A549 (cell line): ENCODE data around the gene HTR3D. TPM values are rescaled to one million over a fixed set of nuclear protein-coding genes. Genes with fewer than 3 reads are reported as not detected.
"Not testable (repeated sequence)": the region's sequence is repeated elsewhere in the genome, so short reads cannot be mapped to it uniquely, and the experiment has no call there.

Source experiments
- ATAC-seq, 2 experiments: fragments of 200-7000 bp in 1 of 2; fragments of >200 bp in 1 of 2; cut with Nextera tagmentation in 1 of 2; cut with Tn5 transposase in 1 of 2; 3 replicates each; pipeline versions ENCODE4 v1.8.0 to v1.9.1; 2018 to 2020; ENCODE audit warnings: mild to moderate bottlenecking in 1 of 2, moderate library complexity in 1 of 2
- CTCF ChIA-PET: fragments of 300-600 bp; sonication (Branson Sonifier 250); formaldehyde crosslinking; extraction: SDS; loops from one replicate; lab custom pipeline; 2021; ENCODE audit warnings: antibody characterized with exemption, inconsistent platforms; lab: Yijun Ruan, JAX
- POLR2A ChIA-PET: fragments of 350-600 bp; formaldehyde crosslinking; extraction: SDS; loops from one replicate; lab custom pipeline; 2021; ENCODE audit warnings: antibody characterized with exemption, inconsistent platforms; lab: Yijun Ruan, JAX
- DNase-seq, 2 experiments: peaks; one replicate each; pipeline versions ENCODE4 v3.0.0 to v3.0.0-alpha.2; 2011 to 2016; ENCODE audit warnings: low read depth in 1 of 2, low spot score in 1 of 2
- FAIRE-seq: peaks from 2 replicates; lab custom pipeline; 2011; peaks lifted over from hg19 to GRCh38; lab: Jason Lieb, UNC
- H3K27ac ChIP-seq, 2 experiments: fragments of >200 bp; sonication (Bioruptor Twin); formaldehyde crosslinking; 3 replicates each; pipeline ENCODE4 v1.5.1; 2016 to 2017
- H3K4me1 ChIP-seq: fragments of >200 bp; sonication (Bioruptor Twin); formaldehyde crosslinking; 3 replicates; pipeline ENCODE4 v1.6.1; 2016
- H3K4me2 ChIP-seq: fragments of >200 bp; sonication (Bioruptor Twin); formaldehyde crosslinking; 3 replicates; pipeline ENCODE4 v1.6.1; 2016
- H3K4me3 ChIP-seq: fragments of >200 bp; sonication (Bioruptor Twin); formaldehyde crosslinking; 3 replicates; pipeline ENCODE4 v1.5.1; 2016
- H3K9me3 ChIP-seq: fragments of >200 bp; sonication (Bioruptor Twin); formaldehyde crosslinking; 3 replicates; pipeline ENCODE4 v1.6.1; 2016
- ATOH8 ChIP-seq: fragments of 250-450 bp; sonication (Bioruptor Pico); IDR thresholded peaks from 2 replicates; pipeline ENCODE4 v1.5.0; 2020; ENCODE audit warnings: low read depth, mild to moderate bottlenecking, moderate library complexity
- BHLHE40 ChIP-seq: IDR thresholded peaks from 2 replicates; pipeline ENCODE4 v1.6.1; 2012; ENCODE audit warnings: low read depth, low read length, inconsistent platforms
- CHD2 ChIP-seq: fragments of 150-350 bp; IDR thresholded peaks from 2 replicates; pipeline ENCODE4 v1.6.1; 2014; ENCODE audit warnings: low read length; ENCODE audit not compliant: partially characterized antibody
- CHD4 ChIP-seq: fragments of 200-600 bp; sonication (generic); IDR thresholded peaks from 2 replicates; pipeline ENCODE4 v1.6.1; 2016; ENCODE audit warnings: antibody characterized with exemption, mild to moderate bottlenecking, borderline replicate concordance
- CTCF ChIP-seq: fragments of >200 bp; sonication (Bioruptor Twin); formaldehyde crosslinking; IDR thresholded peaks from 3 replicates; pipeline ENCODE4 v1.5.1; 2016
- E2F6 ChIP-seq: IDR thresholded peaks from 2 replicates; pipeline ENCODE4 v1.6.1; 2012; ENCODE audit warnings: low read depth, borderline replicate concordance
- EHMT2 ChIP-seq: fragments of 200-600 bp; sonication (generic); IDR thresholded peaks from 2 replicates; pipeline ENCODE4 v1.6.1; 2016; ENCODE audit warnings: antibody characterized with exemption, low read depth, mild to moderate bottlenecking, moderate library complexity
- ESRRA ChIP-seq: fragments of 150-350 bp; IDR thresholded peaks from 2 replicates; pipeline ENCODE4 v1.6.1; 2014; ENCODE audit warnings: mild to moderate bottlenecking, low read length, borderline replicate concordance
- FOSL2 ChIP-seq, 2 experiments: fragments of 450-650 bp in 1 of 2; fragments of >200 bp in 1 of 2; sonication (Bioruptor Twin) in 1 of 2; formaldehyde crosslinking; IDR thresholded peaks; 2 replicates each; pipeline versions ENCODE4 v1.5.0 to v1.6.1; 2016 to 2020; ENCODE audit warnings: mild to moderate bottlenecking in 1 of 2, moderate library complexity in 1 of 2
- GATA3 ChIP-seq: IDR thresholded peaks from 2 replicates; pipeline ENCODE4 v1.6.1; 2012; ENCODE audit warnings: borderline replicate concordance
- HDAC2 ChIP-seq: fragments of 200-600 bp; sonication (generic); IDR thresholded peaks from 2 replicates; pipeline ENCODE4 v1.6.1; 2016
- HOXB13 ChIP-seq: fragments of 250-450 bp; sonication (Bioruptor Pico); IDR thresholded peaks from 2 replicates; pipeline ENCODE4 v1.5.0; 2020; ENCODE audit warnings: low read depth, mild to moderate bottlenecking, moderate library complexity
- JUNB ChIP-seq: fragments of >200 bp; sonication (Bioruptor Twin); formaldehyde crosslinking; IDR thresholded peaks from 2 replicates; pipeline ENCODE4 v1.6.1; 2016
- PBX3 ChIP-seq: IDR thresholded peaks from 2 replicates; pipeline ENCODE4 v1.6.1; 2012
- POLR2A ChIP-seq: IDR thresholded peaks from 2 replicates; pipeline ENCODE4 v1.6.1; 2012; ENCODE audit warnings: mild to moderate bottlenecking, low read length
- REST ChIP-seq: fragments of 200-600 bp; sonication (generic); IDR thresholded peaks from 2 replicates; pipeline ENCODE4 v1.6.1; 2016; ENCODE audit warnings: antibody characterized with exemption, mild to moderate bottlenecking, moderate library complexity
- USF2 ChIP-seq: fragments of 450-650 bp; IDR thresholded peaks from 2 replicates; pipeline ENCODE4 v1.6.1; 2014; ENCODE audit warnings: antibody characterized with exemption
- ZC3H11A ChIP-seq: fragments of 450-650 bp; IDR thresholded peaks from 2 replicates; pipeline ENCODE4 v1.6.1; 2014; ENCODE audit warnings: antibody characterized with exemption, mild to moderate bottlenecking
- ZSCAN20 ChIP-seq: fragments of 250-450 bp; sonication (Bioruptor Pico); IDR thresholded peaks from 2 replicates; pipeline ENCODE4 v1.8.0; 2022; ENCODE audit warnings: mild to moderate bottlenecking, moderate library complexity
- WGBS: methylation state at CpG from one replicate; pipeline ENCODE4 v1.1.6; 2017; ENCODE audit errors: missing lambda C conversion rate; 5-methylcytosine and 5-hydroxymethylcytosine counted together
- polyA plus RNA-seq, 4 experiments: library from polyadenylated mRNA; depleted of rRNA in 3 of 4; stranded (reverse); fragments of >200 nt; fragmentation: RNase III in 1 of 4; extraction: RNeasy Plus Mini Kit Qiagen cat#74134 plus additional on column Dnase treatment in 1 of 4; gene quantifications; 2 replicates in 3 of 4; 3 replicates in 1 of 4; pipeline ENCODE4 v1.2.3, GENCODE V29; 2011 to 2017

HTR3D gene
- polyA plus RNA-seq, 2 of the 4 experiments (the other 2 are of a cell fraction), result not detected

GRCh38 chr3:184017672-184018423, 13.7 kb upstream of the HTR3D start, which contains the start of gene ABCC5 (continued):
- TF ChIP-seq E2F6, result no peak; the same call in 1 of the 2 replicates
- TF ChIP-seq, all 56 proteins: peak for 8

- CTCF ChIA-PET, result interaction anchor here (0.8 to 1.7 kb wide), 26 partner anchors 11 to 249 kb away, joined by 3 to 25 read pairs (median 4); partner anchors contain the start of gene PARL
- ATAC-seq, result no peak
- WGBS, result 91% methylated on average over 21 of the region's 21 CpGs
- peak overlapping the region; percentile 89 to 98 for H3K27ac ChIP-seq
- TF ChIP-seq CHD2, result no peak
- no peak for TF ChIP-seq FOSL2 (IDR thresholded peaks at IDR 0.05)
- no peak for TF ChIP-seq FOSL2 (CRISPR knock-in tag; IDR thresholded peaks at IDR 0.05)
- no peak for TF ChIP-seq CTCF
- no peak for TF ChIP-seq USF2
- TF ChIP-seq POLR2A, result no peak
- TF ChIP-seq BHLHE40, result no peak
- no peak for TF ChIP-seq ATOH8 (CRISPR knock-in tag)
- TF ChIP-seq, all 56 proteins: peak for 0
- Histone ChIP-seq H3K9me3 (no peaks in the 10 kb centered on the region), H3K4me3 (peak overlapping the region; percentile 93), H3K4me2 (peak overlapping the region; percentile 74), H3K4me1 (peaks cover 9% of the 10 kb centered on the region; the same call in 2 of the 3 replicates)
- POLR2A ChIA-PET, result interaction anchor here (0.6 to 1.0 kb wide), 2 partner anchors 24 to 92 kb away, joined by 6 read pairs; no protein-coding TSS in a partner anchor
- FAIRE-seq (no peak), DNase-seq (no peak)
Observed at GRCh38 chr3:184018424-184018973, 13.0 kb upstream of the HTR3D start.

- Histone ChIP-seq H3K4me3 (no peak overlapping the region), H3K4me2 (no peak overlapping the region), H3K4me1 (no peaks in the 10 kb centered on the region), H3K9me3 (no peaks in the 10 kb centered on the region), H3K27ac (no peak overlapping the region)
- no peak for TF ChIP-seq CHD4
- TF ChIP-seq HOXB13, result no peak
- TF ChIP-seq ZC3H11A, result no peak
- TF ChIP-seq JUNB, result no peak
- TF ChIP-seq ESRRA, result no peak
- no peak for TF ChIP-seq HDAC2
- no peak for TF ChIP-seq ZSCAN20
- TF ChIP-seq GATA3, result no peak
- no peak for TF ChIP-seq PBX3
- TF ChIP-seq EHMT2, result no peak
- no peak for TF ChIP-seq CHD2
- no peak for TF ChIP-seq REST
- TF ChIP-seq POLR2A, result no peak
- ChIA-PET POLR2A (interaction anchor here (0.6 kb wide), 1 partner anchor 132 kb away, joined by 3 read pairs; no protein-coding TSS in a partner anchor), CTCF (interaction anchor here (1.0 to 1.2 kb wide), 2 partner anchors 127 to 218 kb away, joined by 3 to 4 read pairs; no protein-coding TSS in a partner anchor)
- ATAC-seq, result no peak
- WGBS, result 83% methylated on average over 7 of the region's 7 CpGs
- FAIRE-seq, result no peak
- DNase-seq, result no peak
Observed at GRCh38 chr3:184022323-184022722, 9.2 kb upstream of the HTR3D start.

- H3K27ac ChIP-seq, CTCF ChIA-PET, ATAC-seq, POLR2A ChIA-PET, H3K4me3 ChIP-seq, H3K9me3 ChIP-seq, FAIRE-seq, H3K4me2 ChIP-seq, H3K4me1 ChIP-seq: not testable (repeated sequence)
- WGBS, result 32% methylated on average over 5 of the region's 5 CpGs
- DNase-seq, result peak in 1 of 2 experiments; percentile 13
Observed at GRCh38 chr3:184025256-184025655, 6.3 kb upstream of the HTR3D start.
